ENCODE data around the gene PIGM.

- no peak for TF ChIP-seq FOXJ3 (CRISPR knock-in tag; IDR thresholded peaks at IDR 0.05; ENCODE audit: borderline replicate concordance)
- TF ChIP-seq RORB (CRISPR knock-in tag; IDR thresholded peaks at IDR 0.05): no peak
- no peak for TF ChIP-seq MAX (CRISPR knock-in tag; IDR thresholded peaks at IDR 0.05)
- TF ChIP-seq CTCF (IDR thresholded peaks at IDR 0.05): no peak
- TF ChIP-seq HMGXB4 (CRISPR knock-in tag; IDR thresholded peaks at IDR 0.05): no peak
Measured at GRCh38 chr1:160030657-160031364, 979 bp downstream of the PIGM start.
